ENCODE measurements around the gene VSIG10.

DNA sequence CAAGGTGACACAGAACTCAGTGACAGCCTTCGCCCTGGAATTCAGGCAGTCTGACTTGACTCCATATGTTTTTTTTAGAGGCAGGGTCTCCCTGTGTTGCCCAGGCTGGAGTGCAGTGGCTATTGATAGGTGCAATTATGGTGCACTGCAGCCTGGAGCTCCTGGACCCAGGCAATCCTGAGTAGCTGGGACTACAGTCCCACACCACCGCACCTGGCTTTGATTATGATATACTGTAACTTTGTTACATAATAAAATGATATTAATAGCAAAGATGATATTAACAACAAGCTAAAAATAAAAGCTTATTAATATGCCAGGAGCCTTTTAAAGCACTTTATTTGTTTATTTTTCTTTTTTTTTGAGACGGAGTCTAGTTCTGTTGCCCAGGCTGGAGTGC lies 9.8 kb downstream of the VSIG10 start:
- TF ChIP-seq, protein P1, sequence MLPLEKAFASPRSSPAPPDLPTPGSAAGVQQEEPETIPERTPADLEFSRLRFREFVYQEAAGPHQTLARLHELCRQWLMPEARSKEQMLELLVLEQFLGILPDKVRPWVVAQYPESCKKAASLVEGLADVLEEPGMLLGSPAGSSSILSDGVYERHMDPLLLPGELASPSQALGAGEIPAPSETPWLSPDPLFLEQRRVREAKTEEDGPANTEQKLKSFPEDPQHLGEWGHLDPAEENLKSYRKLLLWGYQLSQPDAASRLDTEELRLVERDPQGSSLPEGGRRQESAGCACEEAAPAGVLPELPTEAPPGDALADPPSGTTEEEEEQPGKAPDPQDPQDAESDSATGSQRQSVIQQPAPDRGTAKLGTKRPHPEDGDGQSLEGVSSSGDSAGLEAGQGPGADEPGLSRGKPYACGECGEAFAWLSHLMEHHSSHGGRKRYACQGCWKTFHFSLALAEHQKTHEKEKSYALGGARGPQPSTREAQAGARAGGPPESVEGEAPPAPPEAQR (tag by site-specific recombination; IDR thresholded peaks at IDR 0.05) = no peak
- TF ChIP-seq, protein P2, sequence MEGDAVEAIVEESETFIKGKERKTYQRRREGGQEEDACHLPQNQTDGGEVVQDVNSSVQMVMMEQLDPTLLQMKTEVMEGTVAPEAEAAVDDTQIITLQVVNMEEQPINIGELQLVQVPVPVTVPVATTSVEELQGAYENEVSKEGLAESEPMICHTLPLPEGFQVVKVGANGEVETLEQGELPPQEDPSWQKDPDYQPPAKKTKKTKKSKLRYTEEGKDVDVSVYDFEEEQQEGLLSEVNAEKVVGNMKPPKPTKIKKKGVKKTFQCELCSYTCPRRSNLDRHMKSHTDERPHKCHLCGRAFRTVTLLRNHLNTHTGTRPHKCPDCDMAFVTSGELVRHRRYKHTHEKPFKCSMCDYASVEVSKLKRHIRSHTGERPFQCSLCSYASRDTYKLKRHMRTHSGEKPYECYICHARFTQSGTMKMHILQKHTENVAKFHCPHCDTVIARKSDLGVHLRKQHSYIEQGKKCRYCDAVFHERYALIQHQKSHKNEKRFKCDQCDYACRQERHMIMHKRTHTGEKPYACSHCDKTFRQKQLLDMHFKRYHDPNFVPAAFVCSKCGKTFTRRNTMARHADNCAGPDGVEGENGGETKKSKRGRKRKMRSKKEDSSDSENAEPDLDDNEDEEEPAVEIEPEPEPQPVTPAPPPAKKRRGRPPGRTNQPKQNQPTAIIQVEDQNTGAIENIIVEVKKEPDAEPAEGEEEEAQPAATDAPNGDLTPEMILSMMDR (tag by site-specific recombination; IDR thresholded peaks at IDR 0.05) = no peak
- TF ChIP-seq ZNF548 (tag by site-specific recombination; IDR thresholded peaks at IDR 0.05) (no peak), ZBTB20 (tag by site-specific recombination; IDR thresholded peaks at IDR 0.05) (no peak), KLF16 (tag by site-specific recombination; IDR thresholded peaks at IDR 0.05) (no peak), TRIM28 (IDR thresholded peaks at IDR 0.05; ENCODE audit: borderline replicate concordance, low read length) (no peak), ZNF530 (tag by site-specific recombination; IDR thresholded peaks at IDR 0.05; ENCODE audit: low read depth) (no peak)
- TF ChIP-seq, protein P3, sequence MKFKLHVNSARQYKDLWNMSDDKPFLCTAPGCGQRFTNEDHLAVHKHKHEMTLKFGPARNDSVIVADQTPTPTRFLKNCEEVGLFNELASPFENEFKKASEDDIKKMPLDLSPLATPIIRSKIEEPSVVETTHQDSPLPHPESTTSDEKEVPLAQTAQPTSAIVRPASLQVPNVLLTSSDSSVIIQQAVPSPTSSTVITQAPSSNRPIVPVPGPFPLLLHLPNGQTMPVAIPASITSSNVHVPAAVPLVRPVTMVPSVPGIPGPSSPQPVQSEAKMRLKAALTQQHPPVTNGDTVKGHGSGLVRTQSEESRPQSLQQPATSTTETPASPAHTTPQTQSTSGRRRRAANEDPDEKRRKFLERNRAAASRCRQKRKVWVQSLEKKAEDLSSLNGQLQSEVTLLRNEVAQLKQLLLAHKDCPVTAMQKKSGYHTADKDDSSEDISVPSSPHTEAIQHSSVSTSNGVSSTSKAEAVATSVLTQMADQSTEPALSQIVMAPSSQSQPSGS (tag by site-specific recombination; IDR thresholded peaks at IDR 0.05; ENCODE audit: low read depth) = no peak
- TF ChIP-seq, protein P4, sequence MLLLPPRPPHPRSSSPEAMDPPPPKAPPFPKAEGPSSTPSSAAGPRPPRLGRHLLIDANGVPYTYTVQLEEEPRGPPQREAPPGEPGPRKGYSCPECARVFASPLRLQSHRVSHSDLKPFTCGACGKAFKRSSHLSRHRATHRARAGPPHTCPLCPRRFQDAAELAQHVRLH (tag by site-specific recombination; IDR thresholded peaks at IDR 0.05) = no peak
- TF ChIP-seq, protein P5, sequence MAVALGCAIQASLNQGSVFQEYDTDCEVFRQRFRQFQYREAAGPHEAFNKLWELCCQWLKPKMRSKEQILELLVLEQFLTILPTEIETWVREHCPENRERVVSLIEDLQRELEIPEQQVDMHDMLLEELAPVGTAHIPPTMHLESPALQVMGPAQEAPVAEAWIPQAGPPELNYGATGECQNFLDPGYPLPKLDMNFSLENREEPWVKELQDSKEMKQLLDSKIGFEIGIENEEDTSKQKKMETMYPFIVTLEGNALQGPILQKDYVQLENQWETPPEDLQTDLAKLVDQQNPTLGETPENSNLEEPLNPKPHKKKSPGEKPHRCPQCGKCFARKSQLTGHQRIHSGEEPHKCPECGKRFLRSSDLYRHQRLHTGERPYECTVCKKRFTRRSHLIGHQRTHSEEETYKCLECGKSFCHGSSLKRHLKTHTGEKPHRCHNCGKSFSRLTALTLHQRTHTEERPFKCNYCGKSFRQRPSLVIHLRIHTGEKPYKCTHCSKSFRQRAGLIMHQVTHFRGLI (tag by site-specific recombination; IDR thresholded peaks at IDR 0.05) = no peak
- TF ChIP-seq, protein P6, sequence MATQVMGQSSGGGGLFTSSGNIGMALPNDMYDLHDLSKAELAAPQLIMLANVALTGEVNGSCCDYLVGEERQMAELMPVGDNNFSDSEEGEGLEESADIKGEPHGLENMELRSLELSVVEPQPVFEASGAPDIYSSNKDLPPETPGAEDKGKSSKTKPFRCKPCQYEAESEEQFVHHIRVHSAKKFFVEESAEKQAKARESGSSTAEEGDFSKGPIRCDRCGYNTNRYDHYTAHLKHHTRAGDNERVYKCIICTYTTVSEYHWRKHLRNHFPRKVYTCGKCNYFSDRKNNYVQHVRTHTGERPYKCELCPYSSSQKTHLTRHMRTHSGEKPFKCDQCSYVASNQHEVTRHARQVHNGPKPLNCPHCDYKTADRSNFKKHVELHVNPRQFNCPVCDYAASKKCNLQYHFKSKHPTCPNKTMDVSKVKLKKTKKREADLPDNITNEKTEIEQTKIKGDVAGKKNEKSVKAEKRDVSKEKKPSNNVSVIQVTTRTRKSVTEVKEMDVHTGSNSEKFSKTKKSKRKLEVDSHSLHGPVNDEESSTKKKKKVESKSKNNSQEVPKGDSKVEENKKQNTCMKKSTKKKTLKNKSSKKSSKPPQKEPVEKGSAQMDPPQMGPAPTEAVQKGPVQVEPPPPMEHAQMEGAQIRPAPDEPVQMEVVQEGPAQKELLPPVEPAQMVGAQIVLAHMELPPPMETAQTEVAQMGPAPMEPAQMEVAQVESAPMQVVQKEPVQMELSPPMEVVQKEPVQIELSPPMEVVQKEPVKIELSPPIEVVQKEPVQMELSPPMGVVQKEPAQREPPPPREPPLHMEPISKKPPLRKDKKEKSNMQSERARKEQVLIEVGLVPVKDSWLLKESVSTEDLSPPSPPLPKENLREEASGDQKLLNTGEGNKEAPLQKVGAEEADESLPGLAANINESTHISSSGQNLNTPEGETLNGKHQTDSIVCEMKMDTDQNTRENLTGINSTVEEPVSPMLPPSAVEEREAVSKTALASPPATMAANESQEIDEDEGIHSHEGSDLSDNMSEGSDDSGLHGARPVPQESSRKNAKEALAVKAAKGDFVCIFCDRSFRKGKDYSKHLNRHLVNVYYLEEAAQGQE (tag by site-specific recombination; IDR thresholded peaks at IDR 0.05) = no peak
